PFSK-1 (cell line): ENCODE measurements around the gene CELF1.

Experiments
- FOXP2 ChIP-seq: optimal IDR thresholded peaks from 2 replicates; pipeline ENCODE3; 2011; ENCODE audit warnings: borderline replicate concordance, control low read depth, inconsistent platforms; ENCODE audit not compliant: insufficient read depth; ENCODE audit errors: extremely low read length, extremely low read depth
- POLR2AphosphoS5 ChIP-seq: IDR thresholded peaks from 2 replicates; pipeline ENCODE4 v1.6.1; 2012; ENCODE audit warnings: low read depth, mild to moderate bottlenecking, control low read depth, low read length, moderate library complexity
- SIN3A ChIP-seq: IDR thresholded peaks from 2 replicates; pipeline ENCODE4 v1.6.1; 2012; ENCODE audit warnings: mild to moderate bottlenecking, low read length, moderate library complexity, borderline replicate concordance; ENCODE audit not compliant: insufficient read depth
- TAF1 ChIP-seq: IDR thresholded peaks from 2 replicates; pipeline ENCODE4 v1.6.1; 2012; ENCODE audit warnings: low read length, control low read depth, borderline replicate concordance; ENCODE audit not compliant: insufficient read depth
- TF ChIP-seq, protein P1 (sequence below), 2 experiments: IDR thresholded peaks; 2 replicates each; pipeline versions ENCODE4 v1.6.1 to v1.8.0; 2011 to 2012; ENCODE audit warnings: low read depth in 2 of 2, low read length in 2 of 2, control low read depth in 1 of 2, inconsistent platforms in 1 of 2, mild to moderate bottlenecking in 1 of 2, moderate library complexity in 1 of 2; ENCODE audit not compliant: insufficient read depth in 1 of 2

DNA sequence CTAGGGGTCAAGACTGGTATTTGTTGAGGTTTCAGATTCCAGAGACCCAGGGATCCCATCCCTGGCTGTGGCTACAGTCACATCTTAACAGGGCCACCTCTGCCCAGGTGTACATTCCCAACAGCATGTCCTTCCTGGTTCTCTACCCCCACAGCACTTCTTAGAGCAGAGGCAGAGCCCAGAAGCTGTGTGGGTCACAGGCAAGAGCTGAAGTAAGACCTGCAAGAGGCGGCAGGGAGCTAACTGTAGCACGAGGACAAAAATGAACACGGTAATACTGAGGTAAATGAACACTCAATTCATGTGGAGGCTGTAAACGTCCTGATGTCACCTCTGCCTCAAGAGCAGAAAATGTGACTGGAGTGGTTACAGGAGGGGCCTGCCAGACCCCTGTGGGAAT is 82.3 kb downstream of the CELF1 start:
- TF ChIP-seq, protein P1, sequence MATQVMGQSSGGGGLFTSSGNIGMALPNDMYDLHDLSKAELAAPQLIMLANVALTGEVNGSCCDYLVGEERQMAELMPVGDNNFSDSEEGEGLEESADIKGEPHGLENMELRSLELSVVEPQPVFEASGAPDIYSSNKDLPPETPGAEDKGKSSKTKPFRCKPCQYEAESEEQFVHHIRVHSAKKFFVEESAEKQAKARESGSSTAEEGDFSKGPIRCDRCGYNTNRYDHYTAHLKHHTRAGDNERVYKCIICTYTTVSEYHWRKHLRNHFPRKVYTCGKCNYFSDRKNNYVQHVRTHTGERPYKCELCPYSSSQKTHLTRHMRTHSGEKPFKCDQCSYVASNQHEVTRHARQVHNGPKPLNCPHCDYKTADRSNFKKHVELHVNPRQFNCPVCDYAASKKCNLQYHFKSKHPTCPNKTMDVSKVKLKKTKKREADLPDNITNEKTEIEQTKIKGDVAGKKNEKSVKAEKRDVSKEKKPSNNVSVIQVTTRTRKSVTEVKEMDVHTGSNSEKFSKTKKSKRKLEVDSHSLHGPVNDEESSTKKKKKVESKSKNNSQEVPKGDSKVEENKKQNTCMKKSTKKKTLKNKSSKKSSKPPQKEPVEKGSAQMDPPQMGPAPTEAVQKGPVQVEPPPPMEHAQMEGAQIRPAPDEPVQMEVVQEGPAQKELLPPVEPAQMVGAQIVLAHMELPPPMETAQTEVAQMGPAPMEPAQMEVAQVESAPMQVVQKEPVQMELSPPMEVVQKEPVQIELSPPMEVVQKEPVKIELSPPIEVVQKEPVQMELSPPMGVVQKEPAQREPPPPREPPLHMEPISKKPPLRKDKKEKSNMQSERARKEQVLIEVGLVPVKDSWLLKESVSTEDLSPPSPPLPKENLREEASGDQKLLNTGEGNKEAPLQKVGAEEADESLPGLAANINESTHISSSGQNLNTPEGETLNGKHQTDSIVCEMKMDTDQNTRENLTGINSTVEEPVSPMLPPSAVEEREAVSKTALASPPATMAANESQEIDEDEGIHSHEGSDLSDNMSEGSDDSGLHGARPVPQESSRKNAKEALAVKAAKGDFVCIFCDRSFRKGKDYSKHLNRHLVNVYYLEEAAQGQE (IDR thresholded peaks at IDR 0.05; ENCODE audit: insufficient read depth in 1 of 2, low read depth in 2 of 2, low read length in 2 of 2), result no peak
- TF ChIP-seq SIN3A, result no peak
- no peak for TF ChIP-seq TAF1
- no peak for TF ChIP-seq POLR2AphosphoS5
- no peak for TF ChIP-seq FOXP2
